Gastroesophageal sphincter (tissue), 3 donors: ENCODE data around the gene FKBP14.

Experiments
- CTCF ChIP-seq, 4 experiments: fragments of 200-600 bp in 2 of 4; fragments of 450-650 bp in 2 of 4; sonication (generic) in 1 of 4; IDR thresholded peaks; one replicate each; pipeline ENCODE4 v1.5.1; 2017 to 2019; ENCODE audit warnings: antibody characterized with exemption in 4 of 4, mild to moderate bottlenecking in 2 of 4, moderate library complexity in 2 of 4
- EP300 ChIP-seq: sonication (generic); formaldehyde crosslinking; IDR thresholded peaks from one replicate; pipeline ENCODE4 v1.6.1; 2017; ENCODE audit warnings: antibody characterized with exemption, mild to moderate bottlenecking
- POLR2A ChIP-seq, 2 donors: fragments of 450-650 bp; IDR thresholded peaks; one replicate each; pipeline ENCODE4 v1.6.1; 2017; ENCODE audit warnings: antibody characterized with exemption in 2 of 2, mild to moderate bottlenecking in 2 of 2, moderate library complexity in 1 of 2
- POLR2AphosphoS5 ChIP-seq: sonication (generic); formaldehyde crosslinking; IDR thresholded peaks from one replicate; pipeline ENCODE4 v1.6.1; 2017; ENCODE audit warnings: antibody characterized with exemption

GRCh38 chr7:30019960-30020359, 6.5 kb downstream of the FKBP14 start:
- TF ChIP-seq CTCF (IDR thresholded peaks at IDR 0.05) = no peak
- TF ChIP-seq POLR2AphosphoS5 = no peak
- TF ChIP-seq POLR2A (IDR thresholded peaks at IDR 0.05) = no peak
- no peak for TF ChIP-seq EP300
